Body of pancreas (tissue), 4 donors: Measurements from ENCODE around the gene ZRSR2.

Source experiments
- POLR2A ChIP-seq, 3 donors: fragments of 450-650 bp; IDR thresholded peaks; one replicate each; pipeline ENCODE4 v1.6.1; 2016; ENCODE audit warnings: antibody characterized with exemption in 3 of 3, mild to moderate bottlenecking in 2 of 3
- TF ChIP-seq, protein P1 (sequence below), 7 experiments: fragments of 450-650 bp in 4 of 7; fragments of 200-600 bp in 3 of 7; sonication (generic) in 3 of 7; IDR thresholded peaks; one replicate each; pipeline ENCODE4 v1.5.1; 2016 to 2019; ENCODE audit warnings: antibody characterized with exemption in 7 of 7

DNA sequence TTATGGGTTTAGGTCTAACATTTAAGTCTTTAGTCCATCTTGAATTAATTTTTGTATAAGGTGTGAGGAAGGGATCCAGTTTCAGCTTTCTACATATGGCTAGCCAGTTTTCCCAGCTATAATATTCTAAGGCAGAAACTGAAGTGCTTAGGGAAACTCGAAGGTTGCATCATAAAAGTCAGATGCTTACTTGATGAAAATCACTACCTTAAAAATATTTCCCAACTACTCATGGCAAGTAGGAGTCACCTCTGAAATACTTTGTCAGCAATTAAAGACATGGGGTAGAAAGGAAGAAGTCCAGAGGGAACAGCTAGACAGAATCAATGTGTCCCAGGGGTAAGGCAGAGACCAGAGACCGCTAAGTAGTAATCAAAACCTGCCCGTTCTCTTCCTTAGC lies 70.6 kb downstream of the ZRSR2 start:
- TF ChIP-seq, protein P1, sequence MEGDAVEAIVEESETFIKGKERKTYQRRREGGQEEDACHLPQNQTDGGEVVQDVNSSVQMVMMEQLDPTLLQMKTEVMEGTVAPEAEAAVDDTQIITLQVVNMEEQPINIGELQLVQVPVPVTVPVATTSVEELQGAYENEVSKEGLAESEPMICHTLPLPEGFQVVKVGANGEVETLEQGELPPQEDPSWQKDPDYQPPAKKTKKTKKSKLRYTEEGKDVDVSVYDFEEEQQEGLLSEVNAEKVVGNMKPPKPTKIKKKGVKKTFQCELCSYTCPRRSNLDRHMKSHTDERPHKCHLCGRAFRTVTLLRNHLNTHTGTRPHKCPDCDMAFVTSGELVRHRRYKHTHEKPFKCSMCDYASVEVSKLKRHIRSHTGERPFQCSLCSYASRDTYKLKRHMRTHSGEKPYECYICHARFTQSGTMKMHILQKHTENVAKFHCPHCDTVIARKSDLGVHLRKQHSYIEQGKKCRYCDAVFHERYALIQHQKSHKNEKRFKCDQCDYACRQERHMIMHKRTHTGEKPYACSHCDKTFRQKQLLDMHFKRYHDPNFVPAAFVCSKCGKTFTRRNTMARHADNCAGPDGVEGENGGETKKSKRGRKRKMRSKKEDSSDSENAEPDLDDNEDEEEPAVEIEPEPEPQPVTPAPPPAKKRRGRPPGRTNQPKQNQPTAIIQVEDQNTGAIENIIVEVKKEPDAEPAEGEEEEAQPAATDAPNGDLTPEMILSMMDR (IDR thresholded peaks at IDR 0.05): no peak
- TF ChIP-seq POLR2A (IDR thresholded peaks at IDR 0.05): no peak
